Fibroblast of villous mesenchyme (primary cell): ENCODE measurements around the gene CD79A. TPM values are rescaled to one million over a fixed set of nuclear protein-coding genes. Genes with fewer than 3 reads are reported as not detected.
A peak's percentile ranks its signal among the peaks of the same experiment; 100 is the strongest.

Source experiments
- DNase-seq: peaks from one replicate; pipeline ENCODE4 v3.0.0-alpha.2; 2010; ENCODE audit warnings: low read depth
- H3K4me3 ChIP-seq: 2 replicates; pipeline ENCODE4 v1.5.1; 2011; ENCODE audit warnings: low read depth, mild to moderate bottlenecking, low read length
- total RNA-seq: library from RNA; depleted of rRNA; stranded (reverse); fragments of >200 nt; gene quantifications from 2 replicates; pipeline ENCODE4 v1.2.3, GENCODE V29; 2012
- TF ChIP-seq, protein P1 (sequence below): IDR thresholded peaks from 2 replicates; pipeline ENCODE4 v1.5.1; 2012; ENCODE audit warnings: low read depth, mild to moderate bottlenecking, low read length; ENCODE audit not compliant: insufficient read depth

Gene CD79A
- total RNA-seq, 1 donor, result not detected

GRCh38 chr19:41883821-41884733, 7.0 kb downstream of the CD79A start:
- DNase-seq, result peak; percentile 95
- TF ChIP-seq, protein P1, sequence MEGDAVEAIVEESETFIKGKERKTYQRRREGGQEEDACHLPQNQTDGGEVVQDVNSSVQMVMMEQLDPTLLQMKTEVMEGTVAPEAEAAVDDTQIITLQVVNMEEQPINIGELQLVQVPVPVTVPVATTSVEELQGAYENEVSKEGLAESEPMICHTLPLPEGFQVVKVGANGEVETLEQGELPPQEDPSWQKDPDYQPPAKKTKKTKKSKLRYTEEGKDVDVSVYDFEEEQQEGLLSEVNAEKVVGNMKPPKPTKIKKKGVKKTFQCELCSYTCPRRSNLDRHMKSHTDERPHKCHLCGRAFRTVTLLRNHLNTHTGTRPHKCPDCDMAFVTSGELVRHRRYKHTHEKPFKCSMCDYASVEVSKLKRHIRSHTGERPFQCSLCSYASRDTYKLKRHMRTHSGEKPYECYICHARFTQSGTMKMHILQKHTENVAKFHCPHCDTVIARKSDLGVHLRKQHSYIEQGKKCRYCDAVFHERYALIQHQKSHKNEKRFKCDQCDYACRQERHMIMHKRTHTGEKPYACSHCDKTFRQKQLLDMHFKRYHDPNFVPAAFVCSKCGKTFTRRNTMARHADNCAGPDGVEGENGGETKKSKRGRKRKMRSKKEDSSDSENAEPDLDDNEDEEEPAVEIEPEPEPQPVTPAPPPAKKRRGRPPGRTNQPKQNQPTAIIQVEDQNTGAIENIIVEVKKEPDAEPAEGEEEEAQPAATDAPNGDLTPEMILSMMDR, result peak; percentile 22
- H3K4me3 ChIP-seq, result peak overlapping the region; percentile 66

- no peak overlapping the region for H3K4me3 ChIP-seq
- DNase-seq, result no peak
- TF ChIP-seq, protein P1, result no peak
Observed at GRCh38 chr19:41886761-41887710, 10.0 kb downstream of the CD79A start.

DNA sequence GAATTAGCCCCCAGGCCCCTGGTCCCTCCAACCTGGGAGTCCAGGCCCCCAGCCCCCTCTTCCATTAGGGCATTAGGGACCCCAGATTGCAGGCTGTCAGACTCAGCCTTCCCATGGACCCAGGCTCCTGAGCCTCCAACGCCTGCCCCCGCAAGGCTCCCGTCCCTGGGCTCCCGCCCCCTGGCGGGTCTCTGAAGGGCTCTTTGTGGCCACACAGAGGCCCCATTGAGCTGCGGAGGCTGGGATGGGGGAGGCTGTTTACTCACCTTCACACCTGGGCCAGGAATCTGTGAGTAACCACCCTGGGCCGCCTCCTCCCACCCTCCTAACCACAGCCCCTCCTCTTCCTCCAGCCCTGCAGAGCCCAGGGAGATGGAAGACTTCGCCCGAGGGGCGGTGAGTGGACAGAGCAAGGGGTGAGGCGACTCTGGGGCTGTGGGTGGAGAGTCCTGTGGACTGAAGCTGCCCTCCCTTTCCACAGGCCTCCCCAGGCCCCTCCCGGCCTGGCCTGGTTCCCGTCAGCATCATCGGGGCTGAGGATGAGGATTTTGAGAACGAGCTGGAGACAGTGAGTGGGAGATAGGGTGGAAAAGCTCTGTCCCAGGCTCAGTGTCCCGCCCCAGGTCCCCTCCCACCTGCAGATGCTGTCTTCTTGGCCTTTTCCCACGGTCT, 10.8 kb downstream of the CD79A start:
- DNase-seq, result peak; percentile 34
- TF ChIP-seq, protein P1, result no peak
- H3K4me3 ChIP-seq, result no peak overlapping the region

GRCh38 chr19:41888926-41889325, 11.8 kb downstream of the CD79A start:
- TF ChIP-seq, protein P1, result no peak
- H3K4me3 ChIP-seq, result no peak overlapping the region
- DNase-seq, result no peak

GRCh38 chr19:41889896-41890295, 12.8 kb downstream of the CD79A start:
- no peak overlapping the region for H3K4me3 ChIP-seq
- TF ChIP-seq, protein P1, result no peak
- DNase-seq, result no peak

DNA sequence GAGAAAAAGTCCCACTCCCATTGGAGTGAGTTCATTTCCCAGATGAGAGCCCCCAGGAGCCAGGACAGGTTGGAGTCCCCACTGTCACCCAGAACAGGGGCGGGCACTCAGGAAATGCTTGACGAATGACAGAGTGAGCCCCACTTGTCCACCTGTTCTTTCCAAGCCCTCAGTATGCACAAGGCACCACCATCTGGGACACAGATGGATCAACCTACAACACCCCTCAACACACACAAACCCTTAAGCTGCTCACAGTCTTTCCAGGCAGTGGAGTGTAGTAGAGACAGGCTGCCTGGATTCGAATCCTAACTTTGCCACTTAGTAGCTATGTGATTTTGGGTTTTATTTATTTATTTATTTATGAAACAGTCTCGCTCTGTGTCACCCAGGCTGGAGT, 13.9 kb downstream of the CD79A start:
- no peak for DNase-seq
- TF ChIP-seq, protein P1, result no peak

More for the DNA sequence above, 13.9 kb downstream of the CD79A start:
- H3K4me3 ChIP-seq, result no peak overlapping the region
